Stimulated activated CD8-positive, alpha-beta memory T cell treated with anti-CD3 and anti-CD28 coated beads, Interleukin-7, amount 100 ng/mL, for 4 hours (primary cell): ENCODE results near the gene TXLNG.

ENCODE experiments used
- DNase-seq, 2 donors: peaks; one replicate each; pipeline ENCODE4 v3.0.0-alpha.2; 2020; ENCODE audit warnings: low read depth in 2 of 2

The TXLNG gene

GRCh38 chrX:16870862-16871815 is 84.9 kb downstream of the TXLNG start:
- DNase-seq: no peak

- no peak for DNase-seq
Measured at GRCh38 chrX:16873106-16873505, 86.8 kb downstream of the TXLNG start.

GRCh38 chrX:16874458-16875095 is 88.3 kb downstream of the TXLNG start:
- no peak for DNase-seq

- no peak for DNase-seq
Measured at GRCh38 chrX:16876696-16877095, 90.4 kb downstream of the TXLNG start.

- DNase-seq: no peak
Measured at GRCh38 chrX:16882169-16882568, 95.9 kb downstream of the TXLNG start.

GRCh38 chrX:16882702-16883486 is 96.6 kb downstream of the TXLNG start:
- peak; percentile 37 to 54 for DNase-seq

GRCh38 chrX:16883487-16883804 is 97.2 kb downstream of the TXLNG start:
- no peak for DNase-seq

- no peak for DNase-seq
Measured at GRCh38 chrX:16885628-16886027, 99.4 kb downstream of the TXLNG start.

GRCh38 chrX:16892504-16893362 is 106.5 kb downstream of the TXLNG start:
- peak; percentile 18 to 22 for DNase-seq
